Muscle layer of duodenum (tissue), 2 donors: ENCODE data around the gene HSFX2.
"Not testable (repeated sequence)": the region's sequence is repeated elsewhere in the genome, so short reads cannot be mapped to it uniquely, and the experiment has no call there.

Source experiments
- H3K27ac ChIP-seq: one replicate; pipeline ENCODE4 v1.7.0; 2013; ENCODE audit warnings: mild to moderate bottlenecking, low read length
- H3K27me3 ChIP-seq: one replicate; pipeline ENCODE4 v1.7.0; 2013; ENCODE audit warnings: low read depth, mild to moderate bottlenecking, control low read depth, low read length
- H3K36me3 ChIP-seq, 2 donors: one replicate each; pipeline ENCODE4 v1.7.0; 2013; ENCODE audit warnings: low read length in 2 of 2, control low read depth in 1 of 2, mild to moderate bottlenecking in 1 of 2; ENCODE audit not compliant: insufficient read depth in 2 of 2, control insufficient read depth in 1 of 2
- H3K4me1 ChIP-seq, 2 donors: one replicate each; pipeline ENCODE4 v1.7.0; 2013; ENCODE audit warnings: low read length in 2 of 2, mild to moderate bottlenecking in 2 of 2, control low read depth in 1 of 2, moderate library complexity in 1 of 2; ENCODE audit not compliant: insufficient read depth in 2 of 2, control insufficient read depth in 1 of 2
- H3K4me3 ChIP-seq, 2 donors: one replicate each; pipeline ENCODE4 v1.7.0; 2013; ENCODE audit warnings: low read length in 2 of 2, low read depth in 1 of 2, mild to moderate bottlenecking in 1 of 2
- H3K9me3 ChIP-seq, 2 donors: one replicate each; pipeline ENCODE4 v1.7.0; 2013; ENCODE audit warnings: low read length in 2 of 2, control low read depth in 1 of 2, mild to moderate bottlenecking in 1 of 2; ENCODE audit not compliant: control insufficient read depth in 1 of 2
- donor health status: healthy.

Gene HSFX2

GRCh38 chrX:149551245-149551938 is 43.7 kb downstream of the HSFX2 start:
- not testable (repeated sequence) for H3K36me3 ChIP-seq, H3K4me1 ChIP-seq, H3K27ac ChIP-seq, H3K9me3 ChIP-seq, H3K27me3 ChIP-seq, H3K4me3 ChIP-seq

- not testable (repeated sequence) for H3K27ac ChIP-seq
Observed at GRCh38 chrX:149550454-149550853, 44.7 kb downstream of the HSFX2 start.

GRCh38 chrX:149549701-149550100 is 45.4 kb downstream of the HSFX2 start, which contains the start of gene HSFX3:
TSS of gene HSFX3 (minus strand) at chrX:149549924. CDS start at chrX:149549852, 72 bp downstream.
- not testable (repeated sequence) for H3K27me3 ChIP-seq

More at GRCh38 chrX:149550454-149550853, 44.7 kb downstream of the HSFX2 start:
- H3K36me3 ChIP-seq, H3K27me3 ChIP-seq, H3K4me1 ChIP-seq, H3K9me3 ChIP-seq, H3K4me3 ChIP-seq: not testable (repeated sequence)

GRCh38 chrX:149547782-149548181 is 47.3 kb downstream of the HSFX2 start:
- H3K4me1 ChIP-seq, H3K4me3 ChIP-seq, H3K27ac ChIP-seq, H3K27me3 ChIP-seq, H3K9me3 ChIP-seq, H3K36me3 ChIP-seq: not testable (repeated sequence)

More at GRCh38 chrX:149549701-149550100, 45.4 kb downstream of the HSFX2 start, which contains the start of gene HSFX3:
- H3K27ac ChIP-seq, H3K4me3 ChIP-seq, H3K9me3 ChIP-seq, H3K36me3 ChIP-seq, H3K4me1 ChIP-seq: not testable (repeated sequence)

GRCh38 chrX:149546962-149547361 is 48.2 kb downstream of the HSFX2 start:
- not testable (repeated sequence) for H3K36me3 ChIP-seq, H3K27ac ChIP-seq, H3K9me3 ChIP-seq, H3K4me1 ChIP-seq, H3K4me3 ChIP-seq, H3K27me3 ChIP-seq

- H3K4me3 ChIP-seq, H3K36me3 ChIP-seq, H3K9me3 ChIP-seq, H3K4me1 ChIP-seq, H3K27me3 ChIP-seq, H3K27ac ChIP-seq: not testable (repeated sequence)
Observed at GRCh38 chrX:149545545-149546543, 49.3 kb downstream of the HSFX2 start.
